Measurements from ENCODE around the gene ENG.

The ENG gene

GRCh38 chr9:127769929-127770582, 84.4 kb downstream of the ENG start:
- TF ChIP-seq CTCF (IDR thresholded peaks at IDR 0.05; ENCODE audit: low read depth, low read length, poor library complexity, severe bottlenecking) (peak; percentile 8), EZH2phosphoT487 (IDR thresholded peaks at IDR 0.05; ENCODE audit: borderline replicate concordance, low read length) (no peak)
- no peak overlapping the region for H3K27ac ChIP-seq (ENCODE audit: low read depth, low read length)
- peaks cover 50% of the 10 kb centered on the region for H3K36me3 ChIP-seq (ENCODE audit: control insufficient read depth, low read length)
- H3K4me2 ChIP-seq (ENCODE audit: low read length) = peak overlapping the region; percentile 90
- H3K79me2 ChIP-seq (ENCODE audit: control insufficient read depth, low read length) = peaks cover 12% of the 10 kb centered on the region
- peak overlapping the region; percentile 75 for H3K4me3 ChIP-seq (ENCODE audit: low read length)
- peaks cover 8% of the 10 kb centered on the region; the same call in 1 of the 2 replicates for H4K20me1 ChIP-seq (ENCODE audit: control insufficient read depth, insufficient read depth, low read depth, low read length)
- H3K9me3 ChIP-seq (ENCODE audit: control insufficient read depth, insufficient read depth, low read length) = no peaks in the 10 kb centered on the region
- peaks cover 5% of the 10 kb centered on the region for H3F3A ChIP-seq (ENCODE audit: control insufficient read depth, insufficient read depth)
- peaks cover 39% of the 10 kb centered on the region for H3K4me1 ChIP-seq (ENCODE audit: control insufficient read depth, low read length)
- H3K9me2 ChIP-seq (replicated peaks; ENCODE audit: control insufficient read depth, low read length) = no peaks in the 10 kb centered on the region
- no peaks in the 10 kb centered on the region for H3K27me3 ChIP-seq (ENCODE audit: control insufficient read depth, low read length)

- Histone ChIP-seq H3K27ac (ENCODE audit: low read depth, low read length) (no peak overlapping the region), H3K36me3 (ENCODE audit: control insufficient read depth, low read length) (peaks cover 44% of the 10 kb centered on the region), H3K79me2 (ENCODE audit: control insufficient read depth, low read length) (peaks cover 12% of the 10 kb centered on the region), H3K9me3 (ENCODE audit: control insufficient read depth, insufficient read depth, low read length) (no peaks in the 10 kb centered on the region), H3K4me2 (ENCODE audit: low read length) (no peak overlapping the region), H3F3A (ENCODE audit: control insufficient read depth, insufficient read depth) (peaks cover 5% of the 10 kb centered on the region), H3K4me3 (ENCODE audit: low read length) (no peak overlapping the region), H3K4me1 (ENCODE audit: control insufficient read depth, low read length) (peaks cover 39% of the 10 kb centered on the region), H4K20me1 (ENCODE audit: control insufficient read depth, insufficient read depth, low read depth, low read length) (peaks cover 8% of the 10 kb centered on the region; the same call in 1 of the 2 replicates), H3K9me2 (replicated peaks; ENCODE audit: control insufficient read depth, low read length) (no peaks in the 10 kb centered on the region), H3K27me3 (ENCODE audit: control insufficient read depth, low read length) (no peaks in the 10 kb centered on the region)
- no peak for TF ChIP-seq EZH2phosphoT487 (IDR thresholded peaks at IDR 0.05; ENCODE audit: borderline replicate concordance, low read length)
- no peak for TF ChIP-seq CTCF (IDR thresholded peaks at IDR 0.05; ENCODE audit: low read depth, low read length, poor library complexity, severe bottlenecking)
Observed at GRCh38 chr9:127769101-127769500, 85.4 kb downstream of the ENG start.

DNA sequence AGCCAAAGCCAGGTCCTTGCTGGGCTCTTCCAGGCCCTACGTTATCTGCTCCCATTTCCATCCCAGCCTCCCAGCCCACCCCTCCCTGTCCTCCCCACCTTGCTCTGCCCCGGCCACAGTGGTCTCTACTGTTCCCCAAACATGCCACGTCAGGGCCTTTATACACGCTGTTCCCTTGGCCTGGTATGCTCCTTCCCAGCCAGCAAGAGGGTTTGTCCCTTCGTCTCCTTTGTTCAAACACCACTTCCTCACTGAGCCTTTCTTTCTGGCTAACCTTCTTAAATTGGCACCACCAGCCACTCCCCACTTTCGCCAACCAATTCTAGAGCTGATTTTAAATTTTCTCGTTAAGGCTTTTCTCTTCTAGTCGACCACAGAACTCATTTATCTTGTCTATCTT, 85.8 kb downstream of the ENG start:
- no peaks in the 10 kb centered on the region for H3K9me3 ChIP-seq (ENCODE audit: control insufficient read depth, insufficient read depth, low read length)
- H3K9me2 ChIP-seq (replicated peaks; ENCODE audit: control insufficient read depth, low read length) = no peaks in the 10 kb centered on the region
- H3K4me3 ChIP-seq (ENCODE audit: low read length) = no peak overlapping the region
- peaks cover 12% of the 10 kb centered on the region for H3K79me2 ChIP-seq (ENCODE audit: control insufficient read depth, low read length)
- H4K20me1 ChIP-seq (ENCODE audit: control insufficient read depth, insufficient read depth, low read depth, low read length) = peaks cover 8% of the 10 kb centered on the region; the same call in 1 of the 2 replicates
- no peaks in the 10 kb centered on the region for H3K27me3 ChIP-seq (ENCODE audit: control insufficient read depth, low read length)
- H3K4me1 ChIP-seq (ENCODE audit: control insufficient read depth, low read length) = peaks cover 39% of the 10 kb centered on the region
- peaks cover 5% of the 10 kb centered on the region for H3F3A ChIP-seq (ENCODE audit: control insufficient read depth, insufficient read depth)
- no peak overlapping the region for H3K27ac ChIP-seq (ENCODE audit: low read depth, low read length)
- no peak overlapping the region for H3K4me2 ChIP-seq (ENCODE audit: low read length)
- H3K36me3 ChIP-seq (ENCODE audit: control insufficient read depth, low read length) = peaks cover 40% of the 10 kb centered on the region
- TF ChIP-seq CTCF (IDR thresholded peaks at IDR 0.05; ENCODE audit: low read depth, low read length, poor library complexity, severe bottlenecking) (no peak), EZH2phosphoT487 (IDR thresholded peaks at IDR 0.05; ENCODE audit: borderline replicate concordance, low read length) (no peak)

Data from DOHH2 (cell line).